SU-DHL-6 (cell line): ENCODE data around the gene PLA2G4A.

ENCODE experiments used
- EZH2phosphoT487 ChIP-seq: fragments of 200-600 bp; sonication (generic), shearing (Covaris generic); conservative IDR thresholded peaks from 2 replicates; pipeline ENCODE4 v1.6.1; 2018; ENCODE audit warnings: mild to moderate bottlenecking, antibody characterized with exemption, low read length, moderate library complexity, mixed read lengths
- TF ChIP-seq, protein P1 (sequence below): fragments of 200-600 bp; sonication (generic); IDR thresholded peaks from one replicate; pipeline ENCODE4 v1.5.1; 2017; ENCODE audit warnings: antibody characterized with exemption, mild to moderate bottlenecking, low read length, moderate library complexity; ENCODE audit not compliant: insufficient read depth, poor library complexity, severe bottlenecking

DNA sequence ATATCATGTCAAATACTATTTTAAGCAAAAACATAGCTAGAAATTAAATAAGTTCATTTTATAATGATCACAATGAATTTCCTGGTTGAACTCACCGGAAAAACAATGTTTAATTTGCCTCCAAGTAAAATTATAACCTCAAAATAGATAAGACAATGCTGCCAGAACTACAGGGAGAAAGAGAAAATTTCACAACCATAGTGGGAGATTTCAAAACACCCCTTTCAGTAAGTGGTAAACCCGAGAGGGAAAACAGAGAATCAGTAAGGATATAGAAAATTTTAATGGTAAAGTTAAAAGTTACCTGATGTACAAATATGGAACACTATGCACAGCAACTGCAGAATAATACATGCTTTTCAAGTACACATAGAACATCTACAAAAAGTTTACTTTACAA lies 43.2 kb upstream of the PLA2G4A start:
- TF ChIP-seq, protein P1, sequence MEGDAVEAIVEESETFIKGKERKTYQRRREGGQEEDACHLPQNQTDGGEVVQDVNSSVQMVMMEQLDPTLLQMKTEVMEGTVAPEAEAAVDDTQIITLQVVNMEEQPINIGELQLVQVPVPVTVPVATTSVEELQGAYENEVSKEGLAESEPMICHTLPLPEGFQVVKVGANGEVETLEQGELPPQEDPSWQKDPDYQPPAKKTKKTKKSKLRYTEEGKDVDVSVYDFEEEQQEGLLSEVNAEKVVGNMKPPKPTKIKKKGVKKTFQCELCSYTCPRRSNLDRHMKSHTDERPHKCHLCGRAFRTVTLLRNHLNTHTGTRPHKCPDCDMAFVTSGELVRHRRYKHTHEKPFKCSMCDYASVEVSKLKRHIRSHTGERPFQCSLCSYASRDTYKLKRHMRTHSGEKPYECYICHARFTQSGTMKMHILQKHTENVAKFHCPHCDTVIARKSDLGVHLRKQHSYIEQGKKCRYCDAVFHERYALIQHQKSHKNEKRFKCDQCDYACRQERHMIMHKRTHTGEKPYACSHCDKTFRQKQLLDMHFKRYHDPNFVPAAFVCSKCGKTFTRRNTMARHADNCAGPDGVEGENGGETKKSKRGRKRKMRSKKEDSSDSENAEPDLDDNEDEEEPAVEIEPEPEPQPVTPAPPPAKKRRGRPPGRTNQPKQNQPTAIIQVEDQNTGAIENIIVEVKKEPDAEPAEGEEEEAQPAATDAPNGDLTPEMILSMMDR: no peak
- no peak for TF ChIP-seq EZH2phosphoT487
